ENCODE measurements around the gene HSDL1.

DNA sequence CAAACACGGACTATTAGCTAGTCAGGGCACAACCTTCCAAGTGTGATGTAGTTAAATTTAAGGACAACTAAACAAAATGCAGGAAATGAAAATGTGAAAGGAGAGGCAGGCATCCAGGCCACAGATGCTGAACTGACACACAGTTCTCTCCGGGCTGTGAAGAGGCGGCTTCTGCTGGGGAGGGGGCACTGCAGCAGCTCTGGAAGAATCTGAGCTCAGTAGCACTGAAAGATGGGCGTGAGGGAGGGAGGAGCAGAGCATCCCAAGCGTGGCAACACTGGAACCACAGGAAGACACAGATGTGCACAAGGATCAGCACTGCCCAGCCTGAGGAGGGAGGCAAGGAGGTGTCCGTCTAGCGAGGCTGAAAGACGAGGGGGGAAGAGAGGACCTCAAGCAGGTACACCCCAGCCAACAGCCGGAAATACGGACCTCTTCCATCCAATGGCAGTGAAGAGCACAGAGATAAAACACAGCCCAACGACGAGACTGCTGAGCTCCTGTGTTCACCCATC is 39.6 kb downstream of the HSDL1 start:
- TF ChIP-seq, protein P1, sequence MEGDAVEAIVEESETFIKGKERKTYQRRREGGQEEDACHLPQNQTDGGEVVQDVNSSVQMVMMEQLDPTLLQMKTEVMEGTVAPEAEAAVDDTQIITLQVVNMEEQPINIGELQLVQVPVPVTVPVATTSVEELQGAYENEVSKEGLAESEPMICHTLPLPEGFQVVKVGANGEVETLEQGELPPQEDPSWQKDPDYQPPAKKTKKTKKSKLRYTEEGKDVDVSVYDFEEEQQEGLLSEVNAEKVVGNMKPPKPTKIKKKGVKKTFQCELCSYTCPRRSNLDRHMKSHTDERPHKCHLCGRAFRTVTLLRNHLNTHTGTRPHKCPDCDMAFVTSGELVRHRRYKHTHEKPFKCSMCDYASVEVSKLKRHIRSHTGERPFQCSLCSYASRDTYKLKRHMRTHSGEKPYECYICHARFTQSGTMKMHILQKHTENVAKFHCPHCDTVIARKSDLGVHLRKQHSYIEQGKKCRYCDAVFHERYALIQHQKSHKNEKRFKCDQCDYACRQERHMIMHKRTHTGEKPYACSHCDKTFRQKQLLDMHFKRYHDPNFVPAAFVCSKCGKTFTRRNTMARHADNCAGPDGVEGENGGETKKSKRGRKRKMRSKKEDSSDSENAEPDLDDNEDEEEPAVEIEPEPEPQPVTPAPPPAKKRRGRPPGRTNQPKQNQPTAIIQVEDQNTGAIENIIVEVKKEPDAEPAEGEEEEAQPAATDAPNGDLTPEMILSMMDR (IDR thresholded peaks at IDR 0.05), result no peak
- no peak for TF ChIP-seq EZH2 (IDR thresholded peaks at IDR 0.05; ENCODE audit: borderline replicate concordance, insufficient read depth, low read depth, low read length, poor library complexity, severe bottlenecking)

Measured in B cell (primary cell).